ENCODE results near the gene EPS8L2.

The EPS8L2 gene

GRCh38 chr11:704781-705645, 1.0 kb upstream of the EPS8L2 start:
- no peak for DNase-seq

GRCh38 chr11:706439-706956, 467 bp downstream of the EPS8L2 start:
- DNase-seq = no peak

- no peak for DNase-seq
These were observed 1.2 kb downstream of the EPS8L2 start for GRCh38 chr11:706957-707816.

- DNase-seq = no peak
These were observed 1.9 kb downstream of the EPS8L2 start for GRCh38 chr11:707817-708420.

- no peak for DNase-seq
These were observed 2.5 kb downstream of the EPS8L2 start for GRCh38 chr11:708511-708910.

- no peak for DNase-seq
These were observed 3.3 kb downstream of the EPS8L2 start for GRCh38 chr11:709109-709997.

- no peak for DNase-seq
These were observed 8.4 kb downstream of the EPS8L2 start for GRCh38 chr11:714436-714835.

- no peak for DNase-seq
These were observed 13.4 kb downstream of the EPS8L2 start for GRCh38 chr11:719214-720016.

- no peak for DNase-seq
These were observed 14.1 kb downstream of the EPS8L2 start for GRCh38 chr11:720017-720641.

- peak; percentile 49 to 73 for DNase-seq
These were observed 14.7 kb downstream of the EPS8L2 start for GRCh38 chr11:720642-721246.

GRCh38 chr11:721247-721740, 15.3 kb downstream of the EPS8L2 start:
- no peak for DNase-seq

GRCh38 chr11:721741-722345, 15.8 kb downstream of the EPS8L2 start:
- peak; percentile 47 to 54 for DNase-seq

GRCh38 chr11:722346-722811, 16.3 kb downstream of the EPS8L2 start:
- DNase-seq = no peak

GRCh38 chr11:723120-723883, 17.3 kb downstream of the EPS8L2 start:
- peak; percentile 32 to 56 for DNase-seq

- DNase-seq = no peak
These were observed 18.2 kb downstream of the EPS8L2 start for GRCh38 chr11:724049-724777.

- no peak for DNase-seq
These were observed 18.9 kb downstream of the EPS8L2 start for GRCh38 chr11:724778-725386.

- no peak for DNase-seq
These were observed 19.7 kb downstream of the EPS8L2 start for GRCh38 chr11:725624-726202.

All from activated CD4-positive, alpha-beta T cell treated with anti-CD3 and anti-CD28 coated beads for 4 hours (primary cell).